HG03439 (cell line): ENCODE measurements around the gene SLC24A3.

Experiments used
- ATAC-seq: cut with Tn5 transposase; IDR thresholded peaks from one replicate; pipeline ENCODE4 v1.9.1; 2021; ENCODE audit warnings: mild to moderate bottlenecking, moderate library complexity; ENCODE audit not compliant: unreplicated experiment

The SLC24A3 gene

GRCh38 chr20:19236371-19237055 is 24.1 kb downstream of the SLC24A3 start:
- ATAC-seq: no peak

- no peak for ATAC-seq
These were observed 29.0 kb downstream of the SLC24A3 start for GRCh38 chr20:19241440-19241839.

- no peak for ATAC-seq
These were observed 31.8 kb downstream of the SLC24A3 start for GRCh38 chr20:19244291-19244690.

- no peak for ATAC-seq
These were observed 36.9 kb downstream of the SLC24A3 start for GRCh38 chr20:19249106-19249879.

- ATAC-seq: no peak
These were observed 37.9 kb downstream of the SLC24A3 start for GRCh38 chr20:19250346-19250745.

- no peak for ATAC-seq
These were observed 39.1 kb downstream of the SLC24A3 start for GRCh38 chr20:19251506-19251905.

- ATAC-seq: no peak
These were observed 39.5 kb downstream of the SLC24A3 start for GRCh38 chr20:19251958-19252357.

GRCh38 chr20:19252451-19253120 is 40.1 kb downstream of the SLC24A3 start:
- no peak for ATAC-seq

- ATAC-seq: no peak
These were observed 40.9 kb downstream of the SLC24A3 start for GRCh38 chr20:19253316-19253715.

GRCh38 chr20:19253916-19254820 is 41.7 kb downstream of the SLC24A3 start:
- ATAC-seq: no peak

GRCh38 chr20:19254956-19255355 is 42.5 kb downstream of the SLC24A3 start:
- no peak for ATAC-seq

GRCh38 chr20:19256085-19256484 is 43.6 kb downstream of the SLC24A3 start:
- no peak for ATAC-seq

GRCh38 chr20:19256906-19257595 is 44.6 kb downstream of the SLC24A3 start:
- no peak for ATAC-seq

- ATAC-seq: no peak
These were observed 45.4 kb downstream of the SLC24A3 start for GRCh38 chr20:19257865-19258264.

- ATAC-seq: no peak
These were observed 46.7 kb downstream of the SLC24A3 start for GRCh38 chr20:19259141-19259591.

- ATAC-seq: no peak
These were observed 48.1 kb downstream of the SLC24A3 start for GRCh38 chr20:19260412-19261090.

GRCh38 chr20:19264191-19264590 is 51.7 kb downstream of the SLC24A3 start:
- no peak for ATAC-seq

- no peak for ATAC-seq
These were observed 53.4 kb downstream of the SLC24A3 start for GRCh38 chr20:19265646-19266374.

GRCh38 chr20:19268426-19268825 is 56.0 kb downstream of the SLC24A3 start:
- ATAC-seq: no peak
